ENCODE results near the gene TRPM2.
"Not testable (repeated sequence)": the region's sequence is repeated elsewhere in the genome, so short reads cannot be mapped to it uniquely, and the experiment has no call there.

The TRPM2 gene

DNA sequence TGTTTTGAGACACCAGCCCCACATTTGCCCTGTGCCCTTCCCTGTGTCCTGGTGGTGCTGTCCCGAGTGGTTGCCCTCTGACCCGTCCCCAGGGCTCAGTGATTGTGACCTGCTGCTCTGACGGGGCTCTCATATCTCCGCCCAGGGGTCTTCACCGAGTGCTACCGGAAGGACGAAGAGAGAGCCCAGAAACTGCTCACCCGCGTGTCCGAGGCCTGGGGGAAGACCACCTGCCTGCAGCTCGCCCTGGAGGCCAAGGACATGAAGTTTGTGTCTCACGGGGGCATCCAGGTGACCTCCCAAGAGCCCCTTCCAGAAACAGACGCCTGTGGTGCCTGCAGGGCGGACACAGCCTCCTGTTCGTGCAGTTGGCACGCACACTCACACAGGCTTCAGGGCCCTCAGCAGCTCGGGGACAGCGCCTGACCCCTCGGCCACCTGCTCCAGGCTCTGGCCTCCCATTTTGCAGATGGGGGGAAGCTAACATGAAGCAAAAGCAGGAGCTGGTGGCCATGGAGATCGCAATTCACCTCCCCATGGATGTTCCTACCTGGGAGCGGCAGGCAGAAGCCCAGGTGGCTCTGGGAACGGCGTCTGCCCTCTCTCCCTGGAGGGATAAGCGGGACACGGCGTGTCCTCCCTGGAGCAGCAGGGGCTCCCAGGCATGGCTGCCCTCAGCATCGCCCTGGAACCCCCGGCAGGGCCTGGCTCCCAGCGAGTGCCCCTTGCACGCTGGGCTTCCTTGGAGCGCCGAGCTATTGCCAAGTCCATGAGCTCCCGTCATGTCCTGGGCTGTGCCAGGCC lies 45.9 kb downstream of the TRPM2 start:
- no peak for DNase-seq

DNA sequence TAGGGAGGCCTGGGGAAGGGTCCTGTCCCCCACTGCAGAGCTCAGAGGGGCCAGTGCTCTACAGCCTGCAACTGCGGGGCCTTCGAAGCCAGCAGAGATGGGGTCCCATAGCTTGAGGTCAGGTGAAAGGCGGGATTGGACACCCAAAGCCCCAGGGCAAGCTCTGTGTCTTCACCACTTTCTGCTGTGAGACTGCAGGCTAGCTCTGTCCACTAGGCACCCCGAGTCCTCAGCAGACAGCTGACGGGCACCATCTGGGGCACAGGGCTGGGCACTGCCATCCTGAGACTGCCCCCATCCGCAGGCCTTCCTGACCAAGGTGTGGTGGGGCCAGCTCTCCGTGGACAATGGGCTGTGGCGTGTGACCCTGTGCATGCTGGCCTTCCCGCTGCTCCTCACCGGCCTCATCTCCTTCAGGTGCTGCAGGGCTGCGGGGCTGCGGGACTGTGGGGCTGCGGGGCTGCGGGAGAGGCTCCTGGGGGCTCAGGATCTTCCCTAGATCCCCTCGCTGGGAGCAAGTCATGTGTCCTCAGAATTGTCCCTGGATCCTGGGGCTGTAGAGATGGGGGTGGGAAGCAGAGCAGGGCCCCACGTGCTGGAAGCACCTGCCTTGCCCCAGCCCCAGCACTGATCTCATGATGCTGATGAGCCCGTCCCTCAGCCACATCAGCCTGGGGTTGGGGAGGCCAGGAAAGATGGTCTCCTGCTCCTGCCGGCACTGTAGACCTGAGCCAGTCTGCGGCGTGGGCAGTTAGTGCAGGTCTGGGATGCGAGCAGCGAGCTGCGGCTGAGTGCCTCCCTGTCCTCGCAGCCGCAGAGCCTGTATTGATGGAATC lies 46.8 kb downstream of the TRPM2 start:
- DNase-seq = no peak

DNA sequence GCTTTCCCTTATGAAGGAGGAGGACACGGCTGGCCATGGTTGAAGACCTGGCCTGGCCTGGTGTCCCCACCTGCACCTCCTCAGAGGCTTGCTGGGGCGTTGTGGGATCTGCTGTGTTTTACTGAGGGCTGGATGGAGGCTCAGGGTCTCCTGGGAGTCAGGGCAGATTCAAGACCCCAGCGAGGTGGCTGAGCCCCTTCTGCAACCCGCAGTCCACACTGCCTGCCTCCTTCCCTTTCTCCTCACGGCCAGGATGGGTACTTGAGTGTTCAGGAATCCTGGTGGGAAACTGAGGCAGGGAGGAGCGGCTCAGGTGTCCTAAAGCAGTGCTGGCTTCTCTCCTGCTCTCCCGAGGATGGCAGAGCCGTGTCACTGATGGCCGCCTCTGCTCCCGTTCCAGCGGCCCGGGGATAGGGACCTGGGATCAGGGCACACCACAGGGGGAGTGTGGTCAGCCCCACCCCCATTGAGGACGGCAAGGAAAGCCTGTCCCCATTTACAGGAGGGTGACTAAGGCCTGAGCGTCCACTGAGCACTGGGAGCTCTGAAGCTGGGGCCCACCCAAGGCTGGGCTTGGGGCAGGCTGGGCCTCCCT lies 47.5 kb downstream of the TRPM2 start:
- DNase-seq = no peak

DNA sequence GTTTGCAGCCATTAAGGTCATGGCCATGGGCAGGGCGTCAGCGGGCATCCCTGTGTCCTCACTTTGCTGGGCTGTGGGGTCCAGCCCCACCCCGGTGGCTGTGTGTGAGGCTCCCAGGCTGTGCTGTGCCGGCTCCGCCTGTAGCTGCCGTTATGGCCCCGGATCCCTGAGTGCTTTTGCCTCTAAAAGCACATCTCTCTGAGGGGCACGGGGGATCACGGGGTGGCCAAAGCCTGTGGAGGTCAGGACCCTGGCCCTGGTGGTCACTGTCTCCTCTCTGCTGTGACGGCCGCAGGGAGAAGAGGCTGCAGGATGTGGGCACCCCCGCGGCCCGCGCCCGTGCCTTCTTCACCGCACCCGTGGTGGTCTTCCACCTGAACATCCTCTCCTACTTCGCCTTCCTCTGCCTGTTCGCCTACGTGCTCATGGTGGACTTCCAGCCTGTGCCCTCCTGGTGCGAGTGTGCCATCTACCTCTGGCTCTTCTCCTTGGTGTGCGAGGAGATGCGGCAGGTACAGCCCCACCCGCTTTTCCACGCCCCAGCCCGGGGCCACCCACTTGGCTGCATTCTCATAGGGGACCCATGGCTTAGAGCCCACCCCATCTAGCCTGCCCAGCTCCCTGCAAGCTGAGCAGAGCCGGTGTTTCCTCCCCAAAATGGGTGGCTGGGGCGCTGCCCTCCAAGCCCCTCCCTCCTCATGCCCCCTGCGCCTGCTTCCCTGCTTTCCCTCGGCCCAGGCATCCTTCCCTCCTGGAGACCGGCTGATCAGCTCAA lies 48.2 kb downstream of the TRPM2 start:
- DNase-seq = no peak

DNA sequence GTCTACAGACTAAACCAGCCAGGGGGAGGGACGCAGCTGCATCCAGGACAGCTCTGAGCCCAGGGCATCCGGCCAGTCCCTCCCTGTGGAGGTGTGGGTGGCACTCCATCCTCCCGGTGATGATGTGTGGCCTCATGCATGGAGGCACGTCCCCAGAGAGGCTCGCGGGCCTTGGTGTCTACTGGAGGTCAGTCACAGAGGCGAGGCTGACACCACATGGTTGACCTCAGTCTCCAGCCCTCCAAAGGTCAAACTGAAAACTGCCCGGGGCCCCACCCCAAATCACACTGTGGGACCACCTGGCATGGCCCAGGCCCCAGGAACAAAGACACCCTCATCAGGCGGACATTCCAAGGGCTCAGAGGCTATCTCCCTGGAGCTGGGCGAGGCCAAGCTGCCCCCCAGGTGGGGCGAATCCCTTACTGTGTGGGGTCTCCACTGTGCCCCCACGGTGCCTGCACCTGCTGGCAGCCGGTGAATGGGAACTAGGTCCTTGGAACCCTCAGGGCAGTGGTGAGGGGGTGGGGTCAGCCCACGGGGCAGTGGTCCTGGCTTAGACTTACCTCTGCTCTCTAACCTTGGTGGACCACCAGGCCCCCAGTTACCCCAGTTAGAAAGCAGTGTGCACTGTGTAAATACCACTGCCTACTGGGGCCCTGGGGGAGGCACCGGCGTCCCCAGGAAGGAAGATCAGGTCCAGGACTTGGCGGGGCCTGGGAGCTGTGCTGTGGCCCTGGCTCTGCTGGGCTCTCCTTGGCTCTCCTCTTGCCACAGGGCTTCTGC lies 49.1 kb downstream of the TRPM2 start:
- no peak for DNase-seq

DNA sequence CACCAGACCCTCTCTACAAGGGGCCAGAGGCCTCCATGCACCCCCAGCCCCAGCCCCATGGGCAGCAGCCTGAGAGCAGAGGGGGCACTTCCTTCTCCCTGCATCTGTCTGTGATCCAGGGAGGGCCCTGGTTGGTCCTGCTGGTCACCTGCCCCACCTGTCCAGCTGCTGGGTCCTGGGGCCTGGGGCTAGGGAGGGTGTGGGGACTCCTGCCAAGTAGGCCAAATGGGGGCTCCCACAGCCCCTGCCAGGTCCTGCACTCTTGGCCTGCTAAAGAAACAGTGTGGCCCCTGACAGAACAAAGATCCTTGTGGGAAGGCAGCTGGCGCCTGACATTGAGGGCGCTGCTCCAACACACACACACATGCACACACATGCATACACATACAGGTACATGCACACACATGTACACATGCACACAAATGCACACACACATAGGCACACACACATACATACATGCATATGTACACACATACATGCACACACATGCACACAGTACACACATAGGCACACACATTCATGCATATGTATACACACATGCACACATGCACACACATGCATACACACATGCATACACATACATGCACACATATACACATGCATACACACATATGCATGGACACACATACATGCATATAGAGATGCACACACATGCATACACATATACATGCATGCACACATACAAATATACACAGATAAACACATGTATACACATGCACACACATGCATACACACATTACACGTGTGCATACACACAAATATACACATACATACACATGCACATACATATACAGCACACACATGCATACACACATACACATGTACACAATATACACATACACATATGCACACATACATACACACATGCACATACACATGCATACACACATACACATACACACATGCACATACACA lies 49.9 kb downstream of the TRPM2 start:
- no peak for DNase-seq

DNA sequence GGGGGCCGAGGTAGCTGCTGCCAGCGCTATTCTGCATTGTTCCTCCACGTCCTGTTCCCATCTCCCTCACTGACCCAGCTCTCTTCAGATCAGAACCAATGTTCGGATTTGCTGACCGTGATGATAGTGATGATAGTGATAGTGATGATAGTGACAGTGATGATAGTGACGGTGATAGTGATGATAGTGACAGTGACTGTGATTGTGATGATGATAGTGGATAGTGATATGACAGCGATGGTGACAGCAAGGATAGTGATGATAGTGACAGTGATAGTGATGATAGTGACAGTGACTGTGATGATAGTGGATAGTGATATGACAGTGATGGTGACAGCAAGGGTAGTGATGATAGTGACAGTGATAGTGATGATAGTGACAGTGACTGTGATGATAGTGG lies 51.1 kb downstream of the TRPM2 start:
- DNase-seq = not testable (repeated sequence)

DNA sequence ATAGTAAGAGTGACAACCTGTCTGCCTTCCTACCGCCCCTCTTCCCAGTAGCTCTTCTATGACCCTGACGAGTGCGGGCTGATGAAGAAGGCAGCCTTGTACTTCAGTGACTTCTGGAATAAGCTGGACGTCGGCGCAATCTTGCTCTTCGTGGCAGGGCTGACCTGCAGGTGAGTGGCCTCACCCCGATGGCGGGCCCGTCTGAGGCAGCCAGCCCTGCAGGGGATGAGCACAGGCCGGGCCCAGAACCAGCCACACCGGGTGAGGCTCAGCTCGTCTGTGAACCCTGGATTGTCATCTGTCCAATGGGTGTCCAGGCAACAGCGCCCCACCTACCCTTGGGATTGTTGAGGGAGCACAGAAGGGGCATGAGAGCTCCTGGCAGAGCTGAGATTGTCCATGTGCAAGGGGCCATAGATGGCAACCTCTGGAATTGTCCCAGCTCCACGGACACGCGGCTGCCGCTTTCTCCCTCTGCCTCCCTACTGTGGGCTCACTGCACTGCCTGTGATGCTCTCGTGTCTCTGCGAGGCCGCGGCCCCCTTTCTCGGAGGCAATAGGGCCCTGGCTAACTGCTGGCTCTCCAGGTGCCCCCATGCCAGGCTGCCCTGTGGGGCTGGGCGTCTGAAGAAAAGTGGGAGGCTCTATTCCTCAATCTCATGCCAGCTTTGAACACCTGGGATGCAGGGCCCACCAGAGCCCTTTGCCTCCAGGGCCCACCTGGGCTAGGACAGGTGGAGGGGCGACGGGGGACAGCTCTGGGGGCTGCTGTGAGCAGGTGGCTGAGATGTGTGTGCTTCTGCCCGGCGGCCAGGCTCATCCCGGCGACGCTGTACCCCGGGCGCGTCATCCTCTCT lies 51.9 kb downstream of the TRPM2 start:
- DNase-seq = no peak

DNA sequence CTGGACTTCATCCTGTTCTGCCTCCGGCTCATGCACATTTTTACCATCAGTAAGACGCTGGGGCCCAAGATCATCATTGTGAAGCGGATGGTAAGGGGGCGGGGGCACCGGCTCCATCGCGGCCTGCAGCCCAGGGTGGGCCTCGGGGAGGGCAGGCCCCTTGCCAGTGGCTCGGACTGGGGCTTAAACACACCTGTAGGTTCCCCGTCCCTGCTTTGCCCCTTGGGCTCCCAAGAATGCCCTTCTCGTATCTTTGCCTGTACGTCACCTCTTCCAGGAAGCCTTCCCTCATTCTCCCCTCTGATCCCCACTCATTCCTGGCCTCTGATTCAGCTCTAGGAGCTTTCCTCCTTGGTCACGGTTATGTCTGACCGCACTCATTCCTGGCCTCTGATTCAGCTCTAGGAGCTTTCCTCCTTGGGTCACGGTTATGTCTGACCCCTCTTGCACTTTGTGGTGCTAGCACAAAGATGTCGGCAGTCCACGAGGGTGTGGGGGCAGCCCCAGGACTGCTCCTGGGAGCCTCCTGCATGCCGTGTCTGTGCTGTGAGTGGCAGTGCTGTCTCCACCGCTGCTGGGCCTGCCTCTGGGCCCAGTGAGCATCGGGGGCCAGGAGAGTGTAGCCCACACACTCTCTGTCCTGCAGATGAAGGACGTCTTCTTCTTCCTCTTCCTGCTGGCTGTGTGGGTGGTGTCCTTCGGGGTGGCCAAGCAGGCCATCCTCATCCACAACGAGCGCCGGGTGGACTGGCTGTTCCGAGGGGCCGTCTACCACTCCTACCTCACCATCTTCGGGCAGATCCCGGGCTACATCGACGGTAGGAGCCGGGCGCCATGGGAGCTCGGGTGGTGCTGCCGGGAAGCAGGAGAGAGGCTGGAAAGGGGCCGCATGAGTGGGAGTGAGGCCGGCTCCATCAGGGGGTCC lies 52.8 kb downstream of the TRPM2 start:
- no peak for DNase-seq

DNA sequence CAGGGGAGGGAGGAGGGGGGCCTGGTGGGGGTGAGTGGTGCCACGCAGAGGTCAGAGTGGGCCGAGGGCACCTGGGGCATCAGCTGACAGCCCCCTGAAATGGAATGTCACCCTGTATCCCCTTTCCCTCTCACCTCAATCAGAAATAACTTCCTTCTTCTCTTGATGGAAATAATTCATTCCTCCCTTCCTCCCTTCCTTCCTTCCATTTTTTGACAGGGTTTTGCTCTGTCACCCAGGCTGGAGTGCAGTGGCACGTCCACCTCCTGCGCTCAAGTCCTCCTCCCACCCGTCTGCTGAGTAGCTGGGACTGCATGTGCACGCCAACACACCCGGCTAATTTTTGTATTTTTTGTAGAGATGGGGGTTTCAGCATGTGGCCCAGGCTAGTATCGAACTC lies 53.5 kb downstream of the TRPM2 start:
- DNase-seq = no peak

DNA sequence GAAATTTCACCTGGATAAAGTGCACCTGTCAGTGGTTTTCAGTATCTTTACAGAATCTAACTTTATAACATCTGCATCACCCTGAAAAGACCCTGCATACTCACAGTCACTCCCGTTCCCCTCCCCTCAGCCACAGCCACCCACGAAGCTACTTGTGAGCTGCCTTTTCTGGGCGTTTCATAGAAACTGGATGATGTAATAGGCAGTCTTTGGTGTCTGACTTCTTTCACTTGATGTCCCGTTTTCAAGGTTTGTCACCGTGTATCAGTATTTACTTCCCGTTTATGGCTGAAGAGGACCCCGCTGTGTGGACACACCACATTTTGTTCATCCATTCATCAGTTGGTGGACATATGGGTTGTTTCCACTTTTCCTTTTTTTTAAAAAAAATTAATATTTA lies 54.1 kb downstream of the TRPM2 start:
- DNase-seq = no peak

DNA sequence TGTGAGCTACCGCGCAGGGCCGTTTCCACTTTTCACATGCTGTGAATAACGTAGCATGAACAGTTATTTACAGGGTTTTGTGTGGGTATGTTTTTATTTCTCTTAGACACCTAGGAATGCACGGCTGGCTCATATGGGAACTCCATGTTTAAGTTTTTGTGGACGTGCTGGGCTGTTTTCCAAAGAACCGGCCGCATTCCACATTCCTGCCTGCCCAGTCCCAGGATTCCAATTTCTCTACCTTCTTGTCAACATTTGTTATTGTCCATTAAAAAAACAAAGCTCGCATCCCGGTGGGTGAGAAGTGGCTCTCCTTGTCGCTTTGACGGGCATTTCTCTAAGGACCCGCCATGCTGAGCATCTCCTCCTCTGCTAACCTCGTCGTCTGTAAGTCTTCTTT lies 54.8 kb downstream of the TRPM2 start:
- DNase-seq = no peak

DNA sequence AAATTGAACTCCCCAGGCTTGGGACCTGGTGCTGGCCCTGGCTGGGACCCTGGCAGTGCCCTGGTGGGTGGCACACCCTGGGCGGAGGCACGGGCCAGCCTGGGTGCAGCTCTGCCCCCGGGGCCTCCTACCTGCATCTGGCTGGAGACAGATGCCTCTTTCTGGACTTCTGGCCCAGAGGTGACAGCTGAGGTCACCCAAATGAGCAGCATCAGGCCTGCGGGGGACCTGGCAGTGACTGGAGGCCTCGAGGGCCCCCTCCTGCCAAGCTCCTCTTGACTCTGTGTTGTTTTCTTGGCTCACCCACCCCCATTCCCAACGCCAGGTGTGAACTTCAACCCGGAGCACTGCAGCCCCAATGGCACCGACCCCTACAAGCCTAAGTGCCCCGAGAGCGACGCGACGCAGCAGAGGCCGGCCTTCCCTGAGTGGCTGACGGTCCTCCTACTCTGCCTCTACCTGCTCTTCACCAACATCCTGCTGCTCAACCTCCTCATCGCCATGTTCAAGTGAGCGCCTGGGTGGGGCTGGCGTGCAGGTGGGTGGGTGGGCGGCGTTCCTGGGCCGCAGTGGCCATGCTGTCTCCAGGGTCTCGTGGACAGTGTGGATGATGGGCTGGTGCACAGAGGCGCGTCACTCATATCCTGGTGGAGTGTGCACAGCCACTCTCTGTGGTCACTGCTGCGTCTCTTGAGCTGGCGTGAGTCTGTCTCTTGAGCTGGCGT lies 60.3 kb downstream of the TRPM2 start:
- no peak for DNase-seq

DNA sequence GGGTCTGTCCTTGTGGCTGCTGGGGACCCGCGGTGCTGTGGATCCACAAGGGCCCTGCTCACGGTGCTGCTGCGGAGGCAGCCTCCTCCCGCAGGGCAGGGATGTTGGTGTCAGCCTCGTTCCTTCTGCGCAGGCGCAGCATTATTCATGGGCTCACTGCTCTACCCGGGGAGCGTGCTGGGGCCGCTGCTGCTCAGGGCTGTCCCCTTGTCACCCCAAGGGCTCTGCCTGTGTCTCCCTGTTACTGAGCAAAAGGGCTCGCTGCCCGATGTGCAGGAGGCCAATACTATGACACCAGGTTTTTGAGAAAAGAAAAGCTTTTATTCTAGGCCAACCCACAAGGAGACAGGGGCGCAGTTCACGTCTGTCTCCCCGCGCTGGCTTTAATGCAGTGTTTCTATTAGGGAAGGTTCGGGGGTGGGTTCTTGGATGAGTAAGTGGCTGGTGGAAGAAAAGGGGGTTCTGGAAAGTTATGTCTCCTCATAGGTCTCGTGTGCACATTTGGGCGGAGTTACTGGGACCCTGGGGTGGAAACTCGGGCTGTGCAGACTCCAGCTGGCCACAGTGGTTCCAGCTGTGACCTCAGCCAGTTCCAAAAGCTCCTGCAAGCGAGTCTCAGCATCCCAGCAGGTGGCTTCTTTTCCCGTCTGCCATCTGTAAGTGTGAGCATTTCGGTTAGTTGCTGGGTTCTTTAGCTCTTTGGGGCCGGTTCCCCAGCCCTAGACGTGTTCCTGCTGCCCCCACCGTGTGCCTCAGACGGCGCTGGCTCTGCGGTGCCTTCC lies 61.1 kb downstream of the TRPM2 start:
- DNase-seq = no peak

DNA sequence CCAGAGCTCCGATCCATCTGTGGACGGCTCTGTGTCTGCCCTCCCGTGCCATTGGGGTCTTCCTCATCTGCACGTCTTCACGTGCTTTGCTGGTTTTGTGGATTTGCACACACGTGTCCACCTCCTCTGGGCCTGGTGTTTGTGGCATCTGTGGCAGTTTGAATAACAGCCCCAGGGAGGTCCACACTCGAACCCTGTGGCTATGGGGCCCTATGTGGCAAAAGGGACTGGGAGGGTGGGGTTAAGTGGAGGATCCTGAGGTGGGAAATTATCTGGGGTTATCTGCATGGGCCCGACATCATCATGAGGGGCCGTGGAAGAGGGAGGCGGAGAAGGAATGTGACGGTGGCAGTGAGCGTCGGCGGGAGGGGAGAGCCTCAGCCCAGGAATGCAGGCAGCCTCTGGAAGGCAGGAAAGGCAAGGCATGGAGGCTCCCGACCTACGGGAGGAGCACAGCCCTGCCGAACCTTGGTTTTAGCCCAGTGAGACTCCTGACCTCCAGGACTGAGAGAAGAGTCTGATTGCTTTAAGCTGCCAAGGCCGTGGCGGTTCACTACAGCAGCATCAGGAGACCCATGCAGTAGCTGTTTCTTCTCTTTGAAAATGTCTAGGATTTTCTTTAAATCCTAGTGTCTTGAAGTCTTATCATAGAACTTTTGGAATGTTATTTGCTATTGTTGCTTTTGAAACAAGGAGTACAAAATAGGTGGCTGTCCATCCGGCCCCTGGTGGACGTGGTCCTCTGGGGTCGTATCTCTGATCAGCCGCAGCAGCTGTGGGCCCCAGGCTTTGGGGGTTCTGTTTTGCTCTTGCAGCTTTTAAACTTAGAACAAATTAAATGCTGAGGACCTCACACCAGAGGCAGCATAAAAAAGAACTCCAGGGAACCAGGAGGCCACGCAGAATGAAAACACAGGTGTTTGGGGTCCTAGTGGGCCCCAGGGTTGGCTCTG lies 61.9 kb downstream of the TRPM2 start:
- no peak for DNase-seq

DNA sequence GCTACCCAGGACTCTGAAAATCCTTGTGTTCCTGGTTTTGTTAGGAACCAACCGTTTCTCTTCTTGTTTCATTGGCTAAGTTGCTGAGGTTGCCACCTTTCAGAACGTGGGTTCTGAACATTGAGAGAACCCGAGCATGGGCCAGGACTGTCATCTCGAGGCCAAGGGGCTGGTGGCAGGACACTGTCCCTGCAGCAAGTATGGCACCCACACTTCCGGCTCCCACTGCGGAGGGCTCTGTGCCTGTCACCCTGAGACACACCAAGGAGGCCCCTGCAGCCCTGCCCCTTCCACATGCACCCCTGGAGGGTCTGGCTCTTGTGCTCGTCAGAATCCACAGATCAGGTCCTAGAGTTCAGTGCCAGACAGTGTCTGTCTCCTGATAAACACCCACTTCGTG lies 62.8 kb downstream of the TRPM2 start:
- no peak for DNase-seq

Data from midbrain (tissue), 1 donor.